SK-N-SH (cell line): ENCODE measurements around the gene MAK. TPM values are rescaled to one million over a fixed set of nuclear protein-coding genes. Genes with fewer than 3 reads are reported as not detected.
"Not testable (repeated sequence)": the region's sequence is repeated elsewhere in the genome, so short reads cannot be mapped to it uniquely, and the experiment has no call there.

Experiments
- CTCF ChIA-PET: fragments of 300-600, 350-600 bp; formaldehyde crosslinking; extraction: SDS; loops from one replicate; lab custom pipeline; 2021; lab: Yijun Ruan, JAX
- POLR2A ChIA-PET: fragments of 350-600 bp; sonication (Branson Sonifier 250); formaldehyde crosslinking; extraction: SDS; loops from one replicate; lab custom pipeline; 2020; ENCODE audit warnings: antibody characterized with exemption, inconsistent platforms; lab: Yijun Ruan, JAX
- DNase-seq: peaks from one replicate; pipeline ENCODE4 v3.0.0; 2012
- H2AFZ ChIP-seq: fragments of 200-600 bp; sonication (generic); 2 replicates; pipeline ENCODE4 v1.8.1; 2016; ENCODE audit warnings: antibody characterized with exemption, mild to moderate bottlenecking, low read depth
- H3F3A ChIP-seq: fragments of 200-600 bp; sonication (generic); replicated peaks from 2 replicates; pipeline ENCODE3; 2016; ENCODE audit warnings: antibody characterized with exemption, mild to moderate bottlenecking; ENCODE audit not compliant: insufficient read depth
- H3K27ac ChIP-seq, 2 experiments: fragments of 200-500 bp in 1 of 2; fragments of 200-600 bp in 1 of 2; sonication (Bioruptor generic) in 1 of 2; sonication (generic), shearing (Covaris generic) in 1 of 2; 2 replicates each; pipeline versions ENCODE4 v1.5.1 to v1.6.1; 2014 to 2016; ENCODE audit warnings: low read depth in 2 of 2, inconsistent platforms in 1 of 2, low read length in 1 of 2, mild to moderate bottlenecking in 1 of 2, mixed read lengths in 1 of 2
- H3K27me3 ChIP-seq: fragments of 200-600 bp; sonication (generic), shearing (Covaris generic); 2 replicates; pipeline ENCODE4 v1.6.1; 2016; ENCODE audit warnings: mixed run types; ENCODE audit not compliant: insufficient read depth
- H3K36me3 ChIP-seq, 2 experiments: fragments of 200-500 bp in 1 of 2; fragments of 200-600 bp in 1 of 2; sonication (Bioruptor generic) in 1 of 2; sonication (generic) in 1 of 2; replicated peaks in 1 of 2; 2 replicates each; pipeline versions ENCODE3 to v1.5.1; 2014 to 2016; ENCODE audit warnings: low read length in 1 of 2, mild to moderate bottlenecking in 1 of 2; ENCODE audit not compliant: insufficient read depth in 2 of 2, control insufficient read depth in 1 of 2
- H3K4me1 ChIP-seq, 2 experiments: fragments of 200-500 bp in 1 of 2; fragments of 200-600 bp in 1 of 2; sonication (Bioruptor generic) in 1 of 2; sonication (generic), shearing (Covaris generic) in 1 of 2; 2 replicates each; pipeline versions ENCODE4 v1.5.1 to v1.6.1; 2014 to 2016; ENCODE audit warnings: low read depth in 1 of 2, low read length in 1 of 2, mixed run types in 1 of 2; ENCODE audit not compliant: insufficient read depth in 2 of 2, control insufficient read depth in 1 of 2
- H3K4me2 ChIP-seq: fragments of 200-600 bp; sonication (generic), shearing (Covaris generic); 2 replicates; pipeline ENCODE4 v1.6.1; 2017; ENCODE audit warnings: mixed run types
- H3K4me3 ChIP-seq, 2 experiments: fragments of 200-500 bp in 1 of 2; fragments of 200-600 bp in 1 of 2; sonication (Bioruptor generic) in 1 of 2; sonication (generic), shearing (Covaris generic) in 1 of 2; 2 replicates each; pipeline versions ENCODE4 v1.5.1 to v1.8.1; 2014 to 2016; ENCODE audit warnings: low read depth in 2 of 2, inconsistent platforms in 1 of 2, low read length in 1 of 2, mild to moderate bottlenecking in 1 of 2, mixed read lengths in 1 of 2, moderate library complexity in 1 of 2
- H3K79me2 ChIP-seq: fragments of 200-600 bp; sonication (generic); 2 replicates; pipeline ENCODE4 v1.8.1; 2017; ENCODE audit warnings: mild to moderate bottlenecking; ENCODE audit not compliant: insufficient read depth
- H3K9ac ChIP-seq: fragments of 200-600 bp; sonication (generic); 2 replicates; pipeline ENCODE4 v1.6.1; 2017; ENCODE audit warnings: mixed run types
- H3K9me2 ChIP-seq: fragments of 200-600 bp; sonication (generic); 2 replicates; pipeline ENCODE4 v1.6.1; 2017; ENCODE audit warnings: mixed run types
- H3K9me3 ChIP-seq: fragments of 200-600 bp; sonication (generic); 2 replicates; pipeline ENCODE4 v1.6.1; 2017; ENCODE audit warnings: mixed run types, mild to moderate bottlenecking, moderate library complexity
- H4K20me1 ChIP-seq: fragments of 200-600 bp; sonication (generic); 2 replicates; pipeline ENCODE4 v1.6.1; 2017; ENCODE audit warnings: mild to moderate bottlenecking, mixed run types; ENCODE audit not compliant: insufficient read depth
- CHD2 ChIP-seq: fragments of 150-350 bp; IDR thresholded peaks from 2 replicates; pipeline ENCODE4 v1.6.1; 2018; ENCODE audit warnings: low read length; ENCODE audit not compliant: partially characterized antibody
- FOSL2 ChIP-seq: IDR thresholded peaks from 2 replicates; pipeline ENCODE4 v1.4.0; 2012; ENCODE audit warnings: low read depth, mild to moderate bottlenecking, moderate library complexity, borderline replicate concordance
- FOXJ3 ChIP-seq: sonication (generic); formaldehyde crosslinking; IDR thresholded peaks from 2 replicates; pipeline ENCODE4 v1.5.1; 2020; ENCODE audit warnings: mild to moderate bottlenecking, missing genetic modification reagents
- GABPA ChIP-seq: IDR thresholded peaks from 2 replicates; pipeline ENCODE4 v1.4.0; 2012; ENCODE audit warnings: low read depth, mild to moderate bottlenecking
- NRF1 ChIP-seq: IDR thresholded peaks from 2 replicates; pipeline ENCODE4 v1.6.1; 2012; ENCODE audit warnings: low read depth, mild to moderate bottlenecking, low read length
- RXRA ChIP-seq: IDR thresholded peaks from 2 replicates; pipeline ENCODE4 v1.4.0; 2012; ENCODE audit warnings: low read depth, mild to moderate bottlenecking, borderline replicate concordance
- SIN3A ChIP-seq: IDR thresholded peaks from 2 replicates; pipeline ENCODE4 v1.6.1; 2012; ENCODE audit warnings: low read depth, mild to moderate bottlenecking, low read length, moderate library complexity, borderline replicate concordance
- SMC3 ChIP-seq: IDR thresholded peaks from 2 replicates; pipeline ENCODE4 v1.6.1; 2012; ENCODE audit warnings: low read depth, low read length, improper control_type of control experiment
- ZBTB33 ChIP-seq: IDR thresholded peaks from 2 replicates; pipeline ENCODE4 v1.4.0; 2012; ENCODE audit warnings: low read depth, borderline replicate concordance
- WGBS: methylation state at CpG from one replicate; pipeline ENCODE4 v1.1.6; 2017; ENCODE audit warnings: low lambda C conversion rate; 5-methylcytosine and 5-hydroxymethylcytosine counted together
- polyA plus RNA-seq, 3 experiments: library from polyadenylated mRNA; depleted of rRNA; stranded (reverse); fragments of >200 nt; gene quantifications; 2 replicates each; pipeline ENCODE4 v1.2.3, GENCODE V29; 2012
- TF ChIP-seq, protein P1 (sequence below): fragments of 150-350 bp; IDR thresholded peaks from 2 replicates; pipeline ENCODE4 v1.6.1; 2016; ENCODE audit warnings: mild to moderate bottlenecking, low read depth, low read length
- TF ChIP-seq, protein P2 (sequence below): IDR thresholded peaks from 2 replicates; pipeline ENCODE4 v1.4.0; 2012; ENCODE audit warnings: low read depth
- TF ChIP-seq, protein P3 (sequence below): fragments of 200-600 bp; sonication (generic); IDR thresholded peaks from 2 replicates; pipeline ENCODE4 v1.6.1; 2017; ENCODE audit warnings: antibody characterized with exemption, mild to moderate bottlenecking, moderate library complexity

Gene MAK
- polyA plus RNA-seq, 1 of the 3 experiments (the other 2 are of a cell fraction), result 0.02 TPM

- no peak for TF ChIP-seq ZBTB33
- no peak for TF ChIP-seq GABPA
- no peak for TF ChIP-seq NRF1
- TF ChIP-seq, protein P1, sequence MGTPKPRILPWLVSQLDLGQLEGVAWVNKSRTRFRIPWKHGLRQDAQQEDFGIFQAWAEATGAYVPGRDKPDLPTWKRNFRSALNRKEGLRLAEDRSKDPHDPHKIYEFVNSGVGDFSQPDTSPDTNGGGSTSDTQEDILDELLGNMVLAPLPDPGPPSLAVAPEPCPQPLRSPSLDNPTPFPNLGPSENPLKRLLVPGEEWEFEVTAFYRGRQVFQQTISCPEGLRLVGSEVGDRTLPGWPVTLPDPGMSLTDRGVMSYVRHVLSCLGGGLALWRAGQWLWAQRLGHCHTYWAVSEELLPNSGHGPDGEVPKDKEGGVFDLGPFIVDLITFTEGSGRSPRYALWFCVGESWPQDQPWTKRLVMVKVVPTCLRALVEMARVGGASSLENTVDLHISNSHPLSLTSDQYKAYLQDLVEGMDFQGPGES, result no peak
Observed at GRCh38 chr6:10854922-10855632, 16.7 kb upstream of the MAK start (continued).

DNA sequence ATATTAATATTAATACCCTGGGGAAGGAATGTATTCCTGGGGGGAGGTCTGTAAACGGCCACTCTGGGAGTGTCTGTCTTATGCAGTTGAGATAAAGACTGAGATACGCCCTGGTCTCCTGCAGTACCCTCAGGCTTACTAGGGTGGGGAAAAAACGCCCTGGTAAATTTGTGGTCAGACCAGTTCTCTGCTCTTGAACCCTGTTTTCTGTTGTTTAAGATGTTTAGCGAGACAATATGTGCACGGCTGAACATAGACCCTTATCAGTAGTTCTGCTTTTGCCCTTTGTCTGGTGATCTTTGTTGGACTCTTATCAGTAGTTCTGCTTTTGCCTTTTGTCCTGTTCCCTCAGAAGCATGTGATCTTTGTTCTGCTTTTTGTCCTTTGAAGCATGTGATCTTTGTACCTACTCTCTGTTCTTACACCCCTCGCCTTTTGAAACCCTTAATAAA lies 15.5 kb upstream of the MAK start:
- H3K4me1 ChIP-seq, H3K4me3 ChIP-seq, H3K27me3 ChIP-seq, H3K4me2 ChIP-seq, DNase-seq, H3K27ac ChIP-seq, H3K36me3 ChIP-seq, POLR2A ChIA-PET, H3K9me2 ChIP-seq, H3K9ac ChIP-seq, H3K79me2 ChIP-seq, H4K20me1 ChIP-seq, H2AFZ ChIP-seq, H3K9me3 ChIP-seq, H3F3A ChIP-seq: not testable (repeated sequence)
- 12% methylated on average over 6 of the region's 6 CpGs for WGBS
- CTCF ChIA-PET, result interaction anchor here (1.5 kb wide), 1 partner anchor 215 kb away, joined by 3 read pairs; no protein-coding TSS in a partner anchor

- Histone ChIP-seq H3K4me2 (no peak overlapping the region), H3K79me2 (no peaks in the 10 kb centered on the region), H3K4me3 (no peak overlapping the region), H3F3A (no peaks in the 10 kb centered on the region), H4K20me1 (no peaks in the 10 kb centered on the region), H3K9ac (no peak overlapping the region), H3K27me3 (no peaks in the 10 kb centered on the region), H3K36me3 (no peaks in the 10 kb centered on the region), H3K4me1 (no peaks in the 10 kb centered on the region), H3K9me2 (no peaks in the 10 kb centered on the region), H3K9me3 (no peaks in the 10 kb centered on the region), H3K27ac (no peak overlapping the region), H2AFZ (no peak overlapping the region)
- ChIA-PET POLR2A (no interaction called here), CTCF (interaction anchor here (0.6 to 1.5 kb wide), 4 partner anchors 23 to 232 kb away, joined by 3 to 5 read pairs (median 3); no protein-coding TSS in a partner anchor)
- 59% methylated on average over 11 of the region's 11 CpGs for WGBS
- TF ChIP-seq SIN3A (no peak), SMC3 (no peak), FOXJ3 (CRISPR knock-in tag) (no peak), NRF1 (no peak), RXRA (no peak), CHD2 (no peak), FOSL2 (no peak)
- TF ChIP-seq, protein P2, sequence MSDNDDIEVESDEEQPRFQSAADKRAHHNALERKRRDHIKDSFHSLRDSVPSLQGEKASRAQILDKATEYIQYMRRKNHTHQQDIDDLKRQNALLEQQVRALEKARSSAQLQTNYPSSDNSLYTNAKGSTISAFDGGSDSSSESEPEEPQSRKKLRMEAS, result no peak
- TF ChIP-seq, protein P1, result no peak
- TF ChIP-seq, protein P3, sequence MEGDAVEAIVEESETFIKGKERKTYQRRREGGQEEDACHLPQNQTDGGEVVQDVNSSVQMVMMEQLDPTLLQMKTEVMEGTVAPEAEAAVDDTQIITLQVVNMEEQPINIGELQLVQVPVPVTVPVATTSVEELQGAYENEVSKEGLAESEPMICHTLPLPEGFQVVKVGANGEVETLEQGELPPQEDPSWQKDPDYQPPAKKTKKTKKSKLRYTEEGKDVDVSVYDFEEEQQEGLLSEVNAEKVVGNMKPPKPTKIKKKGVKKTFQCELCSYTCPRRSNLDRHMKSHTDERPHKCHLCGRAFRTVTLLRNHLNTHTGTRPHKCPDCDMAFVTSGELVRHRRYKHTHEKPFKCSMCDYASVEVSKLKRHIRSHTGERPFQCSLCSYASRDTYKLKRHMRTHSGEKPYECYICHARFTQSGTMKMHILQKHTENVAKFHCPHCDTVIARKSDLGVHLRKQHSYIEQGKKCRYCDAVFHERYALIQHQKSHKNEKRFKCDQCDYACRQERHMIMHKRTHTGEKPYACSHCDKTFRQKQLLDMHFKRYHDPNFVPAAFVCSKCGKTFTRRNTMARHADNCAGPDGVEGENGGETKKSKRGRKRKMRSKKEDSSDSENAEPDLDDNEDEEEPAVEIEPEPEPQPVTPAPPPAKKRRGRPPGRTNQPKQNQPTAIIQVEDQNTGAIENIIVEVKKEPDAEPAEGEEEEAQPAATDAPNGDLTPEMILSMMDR, result no peak
- no peak for DNase-seq
Observed at GRCh38 chr6:10852361-10852960, 14.1 kb upstream of the MAK start.
